Cardiac fibroblast (primary cell): Measurements from ENCODE around the gene CBLN4.

Source experiments
- DNase-seq, 2 donors: peaks; one replicate each; pipeline versions ENCODE4 v3.0.0 to v3.0.0-alpha.2; 2010; ENCODE audit warnings: low read depth in 2 of 2
- H3K4me3 ChIP-seq, 2 donors: replicated peaks in 1 of 2; 1 replicate in 1 of 2; 2 replicates in 1 of 2; pipeline ENCODE4 v1.5.1; 2011; ENCODE audit warnings: low read depth in 2 of 2, low read length in 2 of 2, mild to moderate bottlenecking in 2 of 2, moderate library complexity in 1 of 2
- TF ChIP-seq, protein P1 (sequence below): IDR thresholded peaks from one replicate; pipeline ENCODE4 v1.5.1; 2011; ENCODE audit warnings: low read depth, mild to moderate bottlenecking, low read length, inconsistent platforms

Gene CBLN4

DNA sequence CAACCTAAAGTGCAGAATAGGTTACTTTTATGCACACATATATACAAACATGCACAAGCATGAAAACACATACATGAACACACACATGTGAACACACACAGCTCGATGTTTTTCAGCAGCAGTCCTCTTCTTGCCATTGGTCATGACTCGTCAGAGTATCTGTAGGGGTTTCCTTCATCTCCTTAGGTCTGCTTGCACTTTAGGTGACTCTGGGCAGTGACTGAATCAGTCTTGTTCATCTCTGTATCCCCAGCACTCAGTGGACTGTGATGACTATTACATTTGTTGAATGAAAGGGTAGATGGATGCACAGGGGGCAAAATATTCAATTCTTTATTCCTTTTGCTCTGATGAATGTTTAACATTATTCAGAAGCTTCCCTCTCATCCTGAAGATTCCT is 26.8 kb downstream of the CBLN4 start:
- TF ChIP-seq, protein P1, sequence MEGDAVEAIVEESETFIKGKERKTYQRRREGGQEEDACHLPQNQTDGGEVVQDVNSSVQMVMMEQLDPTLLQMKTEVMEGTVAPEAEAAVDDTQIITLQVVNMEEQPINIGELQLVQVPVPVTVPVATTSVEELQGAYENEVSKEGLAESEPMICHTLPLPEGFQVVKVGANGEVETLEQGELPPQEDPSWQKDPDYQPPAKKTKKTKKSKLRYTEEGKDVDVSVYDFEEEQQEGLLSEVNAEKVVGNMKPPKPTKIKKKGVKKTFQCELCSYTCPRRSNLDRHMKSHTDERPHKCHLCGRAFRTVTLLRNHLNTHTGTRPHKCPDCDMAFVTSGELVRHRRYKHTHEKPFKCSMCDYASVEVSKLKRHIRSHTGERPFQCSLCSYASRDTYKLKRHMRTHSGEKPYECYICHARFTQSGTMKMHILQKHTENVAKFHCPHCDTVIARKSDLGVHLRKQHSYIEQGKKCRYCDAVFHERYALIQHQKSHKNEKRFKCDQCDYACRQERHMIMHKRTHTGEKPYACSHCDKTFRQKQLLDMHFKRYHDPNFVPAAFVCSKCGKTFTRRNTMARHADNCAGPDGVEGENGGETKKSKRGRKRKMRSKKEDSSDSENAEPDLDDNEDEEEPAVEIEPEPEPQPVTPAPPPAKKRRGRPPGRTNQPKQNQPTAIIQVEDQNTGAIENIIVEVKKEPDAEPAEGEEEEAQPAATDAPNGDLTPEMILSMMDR, result no peak
- H3K4me3 ChIP-seq, result no peak overlapping the region
- no peak for DNase-seq

DNA sequence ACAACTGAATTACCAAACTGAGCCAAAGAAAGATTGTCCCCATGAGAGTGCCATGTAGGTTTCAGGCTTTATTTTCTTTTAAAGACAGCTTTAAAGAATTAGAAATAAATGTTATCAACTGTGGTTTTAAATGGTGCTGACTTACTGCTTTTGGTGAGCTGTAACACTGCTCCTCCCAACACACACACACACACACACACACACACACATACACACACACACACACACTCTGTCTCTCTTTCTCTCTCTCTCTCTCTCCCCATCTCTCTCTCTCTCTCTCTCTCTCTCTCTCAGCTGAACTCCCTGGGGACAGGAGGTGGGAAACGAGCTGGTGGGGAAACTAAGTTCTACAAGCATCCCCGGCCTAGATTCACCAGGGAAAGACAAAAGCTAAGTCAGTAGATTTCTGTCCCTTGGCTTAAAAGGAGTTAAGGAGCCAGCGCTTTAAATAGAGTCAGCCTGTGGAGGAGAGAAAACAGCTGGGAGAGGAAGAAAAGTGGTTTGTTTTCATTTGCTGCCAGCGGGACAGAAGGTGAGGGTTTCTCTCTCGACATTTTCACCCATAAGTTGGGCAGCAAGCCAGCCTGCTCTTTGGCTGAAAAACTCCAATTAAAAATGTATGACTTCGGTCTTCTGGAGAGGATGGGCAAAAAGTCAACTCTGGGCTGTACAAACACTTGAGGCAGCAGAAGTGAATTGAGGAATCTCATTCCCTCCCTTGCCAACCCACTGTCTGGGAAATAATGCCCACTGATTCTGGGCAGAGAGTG is 27.4 kb downstream of the CBLN4 start:
- H3K4me3 ChIP-seq, result no peak overlapping the region
- TF ChIP-seq, protein P1, result no peak
- no peak for DNase-seq

DNA sequence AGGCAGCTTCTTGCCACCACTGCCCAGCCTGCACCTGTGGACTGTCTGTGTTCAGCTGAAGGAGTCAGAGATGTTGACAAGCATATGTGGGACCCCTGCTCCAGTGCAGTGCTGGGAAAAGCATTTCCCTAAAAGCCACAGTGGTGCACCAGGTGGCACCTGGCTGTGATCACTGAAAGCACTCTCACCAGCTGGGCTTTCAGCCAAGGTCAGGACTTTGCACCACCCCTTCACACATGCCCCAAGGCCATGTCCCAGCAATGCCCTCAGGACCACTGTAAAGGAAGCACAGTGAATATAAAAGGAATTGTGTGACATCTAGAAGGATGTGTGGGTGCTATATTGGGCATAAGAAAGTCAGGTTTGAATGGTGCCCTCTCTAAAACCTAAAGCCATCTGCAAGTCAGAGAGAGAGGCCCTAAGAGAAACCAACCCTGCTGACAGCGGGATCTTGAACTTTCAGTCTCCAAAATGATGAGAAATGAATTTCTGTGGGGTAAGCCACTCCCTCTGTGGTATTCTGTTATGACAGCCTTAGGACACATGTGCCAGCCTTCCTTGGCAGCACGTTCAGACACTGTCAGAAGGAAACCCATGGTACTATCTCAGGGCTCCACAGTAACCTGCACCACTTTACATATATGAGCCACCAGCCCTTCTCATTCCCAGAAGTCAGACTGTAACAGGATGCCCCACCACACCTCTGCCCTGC is 30.7 kb downstream of the CBLN4 start:
- no peak overlapping the region for H3K4me3 ChIP-seq
- no peak for DNase-seq
- TF ChIP-seq, protein P1, result no peak

DNA sequence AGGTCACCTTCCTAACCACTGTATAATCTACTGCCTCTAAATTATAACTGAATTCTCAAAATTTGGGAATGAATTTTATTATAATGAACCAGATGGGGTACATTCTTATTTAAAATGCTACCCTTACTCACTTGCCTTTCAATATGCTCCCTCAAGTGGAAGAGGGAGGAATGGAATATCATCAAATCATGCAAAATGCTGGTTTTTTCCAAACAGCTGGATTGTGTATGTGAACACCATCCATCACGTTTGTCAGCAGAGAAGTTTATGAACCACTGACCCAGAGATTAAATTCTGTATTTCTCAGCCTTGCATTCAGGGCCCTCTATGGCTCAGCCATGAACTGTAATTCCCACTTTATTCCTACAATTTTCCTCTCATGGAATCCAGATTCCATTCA is 40.5 kb downstream of the CBLN4 start:
- TF ChIP-seq, protein P1, result no peak
- H3K4me3 ChIP-seq, result no peak overlapping the region
- DNase-seq, result no peak

DNA sequence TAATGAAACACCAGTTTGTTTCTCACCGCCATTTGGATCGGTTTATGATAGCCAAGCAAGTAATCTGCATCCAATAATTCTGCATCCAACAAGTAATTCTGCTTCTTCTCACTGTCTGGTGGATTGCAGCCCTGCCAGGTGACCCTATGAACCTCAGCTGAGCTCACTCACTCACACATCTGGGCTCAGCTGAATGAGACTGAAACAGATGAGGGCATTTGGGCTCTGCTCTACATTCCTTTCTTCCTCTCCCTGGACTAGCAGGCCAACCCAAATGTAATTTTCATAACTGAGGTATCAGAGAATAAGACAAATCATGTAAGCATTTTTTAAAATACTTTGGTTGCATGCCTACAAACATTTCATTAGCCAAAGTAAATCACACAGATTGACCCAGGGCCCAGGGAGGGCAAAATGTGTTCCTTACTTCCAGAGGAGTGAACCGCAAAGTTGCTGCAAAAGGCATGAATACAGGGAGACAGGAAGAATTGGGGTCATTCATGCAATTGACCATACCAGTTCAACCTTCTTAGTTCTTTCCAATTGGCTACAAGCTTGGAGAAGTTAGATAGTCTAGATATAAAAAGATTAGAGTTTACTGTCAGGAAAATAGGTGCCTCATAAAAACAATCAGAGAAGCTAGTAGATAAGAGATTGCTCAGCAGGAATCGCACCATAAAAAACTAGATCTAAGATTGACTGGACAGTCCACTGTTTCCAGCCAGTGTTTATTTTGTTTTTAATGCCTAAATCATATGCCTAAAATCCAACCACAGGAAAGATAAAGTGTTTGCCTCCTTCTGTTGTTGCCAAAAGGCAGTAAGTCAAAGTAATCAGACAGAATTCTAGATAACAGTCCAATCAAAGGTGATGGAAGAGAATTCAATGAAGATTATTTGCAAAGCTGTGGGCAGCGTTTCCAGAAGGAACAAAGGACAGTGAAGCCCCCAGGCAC is 43.7 kb downstream of the CBLN4 start:
- no peak for DNase-seq
- TF ChIP-seq, protein P1, result no peak
- no peak overlapping the region for H3K4me3 ChIP-seq

DNA sequence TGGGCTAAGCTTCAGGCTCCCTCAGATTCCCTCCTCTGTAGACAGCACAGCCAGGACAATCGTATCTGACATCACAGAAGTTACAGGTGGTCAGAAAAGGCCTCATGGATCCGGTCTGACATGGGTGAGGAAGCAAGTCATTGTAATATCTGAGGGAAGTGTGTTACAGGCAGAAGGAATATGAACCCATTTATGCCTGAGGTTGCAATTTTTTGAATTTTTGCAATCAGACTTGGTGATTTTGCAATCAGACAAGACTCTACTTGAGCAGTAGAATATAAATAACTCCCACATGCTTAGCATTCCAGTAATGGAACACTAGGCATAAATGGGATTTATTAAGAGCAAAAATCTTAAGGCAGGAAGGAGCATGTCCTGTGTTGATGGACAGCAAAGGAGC is 52.1 kb downstream of the CBLN4 start:
- no peak overlapping the region for H3K4me3 ChIP-seq
- no peak for DNase-seq
- TF ChIP-seq, protein P1, result no peak
